SK-N-SH treated with all-trans-retinoic acid at 6 μM for 48 hours (cell line): Measurements from ENCODE around the gene PPP2R3C.

ENCODE experiments used
- BACH2 ChIP-seq: fragments of 250-450 bp; sonication (Bioruptor Pico); IDR thresholded peaks from 2 replicates; pipeline ENCODE4 v1.9.0; 2021; ENCODE audit warnings: mild to moderate bottlenecking, borderline replicate concordance
- CREB5 ChIP-seq: fragments of 250-450 bp; sonication (Bioruptor Pico); IDR thresholded peaks from 2 replicates; pipeline ENCODE4 v1.5.1; 2020; ENCODE audit warnings: low read depth, mild to moderate bottlenecking, moderate library complexity
- OSR1 ChIP-seq: fragments of 250-450 bp; sonication (Bioruptor Pico); IDR thresholded peaks from 2 replicates; pipeline ENCODE4 v1.8.0; 2022; ENCODE audit warnings: moderate library complexity, mild to moderate bottlenecking, inconsistent platforms
- RARB ChIP-seq: fragments of 250-450 bp; sonication (Bioruptor Pico); IDR thresholded peaks from 2 replicates; pipeline ENCODE4 v1.8.0; 2021; ENCODE audit warnings: mild to moderate bottlenecking, moderate library complexity
- ZNF8 ChIP-seq: fragments of 450-650 bp; formaldehyde crosslinking; IDR thresholded peaks from 2 replicates; pipeline ENCODE4 v1.5.0; 2020; ENCODE audit warnings: mild to moderate bottlenecking, moderate library complexity

DNA sequence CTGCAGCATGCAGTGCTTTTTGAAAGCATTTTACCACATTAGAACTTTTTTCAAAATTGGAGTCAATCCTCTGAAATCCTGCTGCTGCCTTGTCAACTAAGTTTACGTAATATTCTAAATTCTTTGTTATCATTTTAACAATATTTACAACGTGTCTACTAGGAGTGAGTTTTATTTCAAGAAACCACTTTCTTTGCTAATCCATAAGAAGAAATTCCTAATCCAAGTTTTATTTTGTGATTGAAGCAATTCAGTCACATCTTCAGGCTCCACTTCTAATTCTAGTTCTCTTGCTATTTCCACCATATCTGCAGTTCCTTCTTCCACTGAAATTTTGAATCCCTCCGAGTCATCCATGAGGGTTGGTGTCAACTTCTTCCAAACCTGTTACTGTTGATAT lies 25.9 kb upstream of the PPP2R3C start:
- TF ChIP-seq CREB5 (no peak), RARB (CRISPR knock-in tag) (no peak), ZNF8 (CRISPR knock-in tag) (no peak), BACH2 (CRISPR knock-in tag) (no peak), OSR1 (CRISPR knock-in tag) (no peak)
